Mesothelial cell of epicardium (in vitro differentiated cells): ENCODE results near the gene GPC4. TPM values are rescaled to one million over a fixed set of nuclear protein-coding genes. Genes with fewer than 3 reads are reported as not detected.

ENCODE experiments used
- DNase-seq, 2 experiments: peaks; one replicate each; pipeline ENCODE4 v3.0.0; 2021; ENCODE audit warnings: low spot score in 2 of 2; ENCODE audit not compliant: unreplicated experiment in 2 of 2
- H3K27ac Mint-ChIP-seq: 2 replicates; pipeline ENCODE4 v1.8.0; 2021; ENCODE audit warnings: mixed read lengths
- H3K27me3 Mint-ChIP-seq: 2 replicates; pipeline ENCODE4 v1.8.0; 2021; ENCODE audit warnings: low read depth, mixed read lengths
- H3K36me3 Mint-ChIP-seq: 2 replicates; pipeline ENCODE4 v1.8.0; 2021; ENCODE audit warnings: mixed read lengths
- H3K4me1 Mint-ChIP-seq: 2 replicates; pipeline ENCODE4 v1.8.0; 2021; ENCODE audit warnings: mixed read lengths
- H3K4me3 Mint-ChIP-seq: 2 replicates; pipeline ENCODE4 v1.8.0; 2021; ENCODE audit warnings: mild to moderate bottlenecking, moderate library complexity, mixed read lengths
- H3K9me3 Mint-ChIP-seq: 2 replicates; pipeline ENCODE4 v1.8.0; 2021; ENCODE audit warnings: mixed read lengths
- CTCF ChIP-seq: fragments of 200-600 bp; sonication (generic); IDR thresholded peaks from one replicate; pipeline ENCODE4 v1.5.0; 2021; ENCODE audit warnings: antibody characterized with exemption; ENCODE audit not compliant: unreplicated experiment
- total RNA-seq: library from RNA; stranded (reverse); gene quantifications from 3 replicates; pipeline ENCODE4 v1.2.1, GENCODE V29; 2021

GPC4 gene
- total RNA-seq, 1 donor from 2014 or later = 44.8 TPM

- no peaks in the 10 kb centered on the region for H3K36me3 Mint-ChIP-seq
- H3K4me1 Mint-ChIP-seq = peaks cover 78% of the 10 kb centered on the region
- H3K9me3 Mint-ChIP-seq = no peaks in the 10 kb centered on the region
- no peak overlapping the region for H3K4me3 Mint-ChIP-seq
- no peak for DNase-seq
- H3K27ac Mint-ChIP-seq = no peak overlapping the region
- TF ChIP-seq CTCF = no peak
- no peaks in the 10 kb centered on the region for H3K27me3 Mint-ChIP-seq
Observed at GRCh38 chrX:133374874-133375387, 40.4 kb downstream of the GPC4 start.

- Mint-ChIP-seq H3K4me3 (no peak overlapping the region), H3K27ac (peak overlapping the region; percentile 19), H3K27me3 (no peaks in the 10 kb centered on the region), H3K36me3 (no peaks in the 10 kb centered on the region), H3K4me1 (peaks cover 83% of the 10 kb centered on the region), H3K9me3 (no peaks in the 10 kb centered on the region)
- no peak for TF ChIP-seq CTCF
- no peak for DNase-seq
Observed at GRCh38 chrX:133373386-133374079, 41.8 kb downstream of the GPC4 start.

- Mint-ChIP-seq H3K4me1 (peaks cover 77% of the 10 kb centered on the region), H3K36me3 (no peaks in the 10 kb centered on the region), H3K27ac (no peak overlapping the region), H3K27me3 (no peaks in the 10 kb centered on the region), H3K9me3 (no peaks in the 10 kb centered on the region), H3K4me3 (no peak overlapping the region)
- TF ChIP-seq CTCF = no peak
- DNase-seq = no peak
Observed at GRCh38 chrX:133370696-133371275, 44.5 kb downstream of the GPC4 start.

- Mint-ChIP-seq H3K4me3 (no peak overlapping the region), H3K27ac (no peak overlapping the region), H3K9me3 (no peaks in the 10 kb centered on the region)
Observed at GRCh38 chrX:133369065-133369464, 46.2 kb downstream of the GPC4 start.

GRCh38 chrX:133366735-133367134, 48.6 kb downstream of the GPC4 start:
- no peaks in the 10 kb centered on the region for H3K9me3 Mint-ChIP-seq
- H3K27me3 Mint-ChIP-seq = no peaks in the 10 kb centered on the region
- H3K27ac Mint-ChIP-seq = peak overlapping the region; percentile 78
- peaks cover 69% of the 10 kb centered on the region for H3K4me1 Mint-ChIP-seq
- TF ChIP-seq CTCF = no peak
- no peak overlapping the region for H3K4me3 Mint-ChIP-seq
- DNase-seq = no peak
- no peaks in the 10 kb centered on the region for H3K36me3 Mint-ChIP-seq

More at GRCh38 chrX:133369065-133369464, 46.2 kb downstream of the GPC4 start:
- peaks cover 77% of the 10 kb centered on the region for H3K4me1 Mint-ChIP-seq
- DNase-seq = no peak
- H3K27me3 Mint-ChIP-seq = no peaks in the 10 kb centered on the region
- TF ChIP-seq CTCF = no peak
- H3K36me3 Mint-ChIP-seq = no peaks in the 10 kb centered on the region
